ENCODE data around the gene ARL8B. TPM values are rescaled to one million over a fixed set of nuclear protein-coding genes. Genes with fewer than 3 reads are reported as not detected.

The ARL8B gene
- total RNA-seq, 6 donors from 2014 or later: 34.7 to 117 (median 74.2) TPM

DNA sequence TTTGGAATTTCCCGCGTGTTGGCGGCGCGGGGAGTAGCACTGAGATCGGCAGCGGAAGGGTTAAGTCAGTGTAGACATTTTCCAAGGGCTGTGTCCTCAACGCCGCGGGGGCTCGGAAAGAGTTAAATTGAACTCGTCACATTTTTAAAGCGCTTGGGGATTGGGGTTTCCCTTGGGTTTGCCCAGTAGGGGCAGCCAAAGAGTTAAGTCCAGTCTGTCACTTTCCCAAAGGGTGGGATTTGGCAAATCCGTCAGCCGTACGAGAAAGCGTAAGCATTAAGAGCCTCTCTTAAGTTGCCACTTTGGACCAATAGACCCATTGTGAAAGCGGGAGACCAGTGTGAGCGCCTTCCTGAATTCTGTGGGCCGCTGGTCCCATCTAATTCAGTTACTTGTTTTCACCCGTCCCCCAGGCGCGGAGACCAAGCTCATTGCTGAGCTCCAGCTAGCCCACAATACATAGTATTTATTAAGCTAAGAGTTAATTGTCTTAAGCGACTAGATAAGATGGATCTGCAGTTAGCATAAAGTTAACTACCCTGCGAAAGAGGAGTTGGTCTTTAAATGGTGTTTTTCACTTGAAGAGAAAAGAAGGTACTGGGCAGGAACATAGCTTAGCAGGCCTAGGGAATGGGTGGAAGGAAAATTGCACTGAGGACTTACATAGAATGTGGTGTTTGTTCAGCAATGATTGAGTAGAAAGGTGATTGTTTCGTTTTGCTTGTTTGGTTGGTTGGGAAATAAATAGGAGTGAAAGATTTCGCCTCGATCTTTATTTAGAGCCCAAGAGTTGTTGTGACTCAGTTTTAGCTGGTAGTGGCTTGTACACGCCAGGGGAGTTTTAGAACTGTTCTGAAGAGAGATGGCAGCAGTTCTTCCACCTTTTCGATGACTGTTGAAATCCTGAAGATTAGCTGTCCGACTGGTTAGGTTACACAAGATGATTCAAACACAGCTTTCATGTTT lies 932 bp downstream of the ARL8B start:
- Histone ChIP-seq H3K9me3 (no peaks in the 10 kb centered on the region), H3K4me3 (peak overlapping the region; percentile 81 to 89 (median 86)), H3K4me1 (peaks cover 38 to 46% (median 41%) of the 10 kb centered on the region in 4 donors), H3K36me3 (no peaks in the 10 kb centered on the region), H3K27ac (peak overlapping the region; percentile 94 to 98 (median 96)), H3K27me3 (no peaks in the 10 kb centered on the region)
- ATAC-seq (ENCODE audit: low FRiP score in 2 of 2): peak; percentile 85 to 90
- TF ChIP-seq, protein P1, sequence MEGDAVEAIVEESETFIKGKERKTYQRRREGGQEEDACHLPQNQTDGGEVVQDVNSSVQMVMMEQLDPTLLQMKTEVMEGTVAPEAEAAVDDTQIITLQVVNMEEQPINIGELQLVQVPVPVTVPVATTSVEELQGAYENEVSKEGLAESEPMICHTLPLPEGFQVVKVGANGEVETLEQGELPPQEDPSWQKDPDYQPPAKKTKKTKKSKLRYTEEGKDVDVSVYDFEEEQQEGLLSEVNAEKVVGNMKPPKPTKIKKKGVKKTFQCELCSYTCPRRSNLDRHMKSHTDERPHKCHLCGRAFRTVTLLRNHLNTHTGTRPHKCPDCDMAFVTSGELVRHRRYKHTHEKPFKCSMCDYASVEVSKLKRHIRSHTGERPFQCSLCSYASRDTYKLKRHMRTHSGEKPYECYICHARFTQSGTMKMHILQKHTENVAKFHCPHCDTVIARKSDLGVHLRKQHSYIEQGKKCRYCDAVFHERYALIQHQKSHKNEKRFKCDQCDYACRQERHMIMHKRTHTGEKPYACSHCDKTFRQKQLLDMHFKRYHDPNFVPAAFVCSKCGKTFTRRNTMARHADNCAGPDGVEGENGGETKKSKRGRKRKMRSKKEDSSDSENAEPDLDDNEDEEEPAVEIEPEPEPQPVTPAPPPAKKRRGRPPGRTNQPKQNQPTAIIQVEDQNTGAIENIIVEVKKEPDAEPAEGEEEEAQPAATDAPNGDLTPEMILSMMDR (IDR thresholded peaks at IDR 0.05): peak in 1 of 6 experiments; percentile 26
- TF ChIP-seq POLR2A (IDR thresholded peaks at IDR 0.05): peak in 3 of 4 donors; percentile 17 to 53 (median 20)
- peak in 1 of 2 donors; percentile 61 for TF ChIP-seq POLR2AphosphoS5 (IDR thresholded peaks at IDR 0.05)
- TF ChIP-seq EP300 (IDR thresholded peaks at IDR 0.05): peak in 1 of 4 donors; percentile 41
- WGBS, 2 donors: 5 to 6% methylated on average over 31 of the region's 31 CpGs
- peak in 1 of 2 donors; percentile 76 for DNase-seq

DNA sequence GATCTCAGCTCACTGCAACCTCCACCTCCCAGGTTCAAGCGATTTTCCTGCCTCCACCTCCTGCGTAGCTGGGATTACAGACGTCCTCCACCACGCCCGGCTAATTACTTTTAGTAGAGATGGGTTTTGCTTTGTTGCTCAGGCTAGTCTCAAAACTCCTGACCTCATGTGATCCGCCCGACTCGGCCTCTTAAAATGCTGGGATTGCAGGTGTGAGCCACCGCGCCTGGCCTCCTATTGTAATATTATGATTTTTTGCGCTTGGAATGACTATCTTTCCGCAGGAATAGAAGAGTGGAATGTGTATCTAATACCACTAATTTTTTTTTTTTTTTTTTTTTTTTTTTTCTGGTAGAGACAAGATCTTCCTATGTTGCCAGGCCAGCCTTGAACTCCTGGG lies 1.8 kb downstream of the ARL8B start:
- peaks cover 39 to 53% (median 42%) of the 10 kb centered on the region in 4 donors for H3K4me1 ChIP-seq
- peak overlapping the region; percentile 94 to 98 (median 96) for H3K27ac ChIP-seq
- WGBS, 2 donors: 77 to 78% methylated on average over 12 of the region's 12 CpGs
- H3K9me3 ChIP-seq: no peaks in the 10 kb centered on the region
- peak overlapping the region in 3 of 4 donors; percentile 81 to 86 (median 85) for H3K4me3 ChIP-seq
- DNase-seq (no peak), ATAC-seq (ENCODE audit: low FRiP score in 2 of 2) (no peak)
- no peaks in the 10 kb centered on the region for H3K27me3 ChIP-seq
- TF ChIP-seq POLR2AphosphoS5 (IDR thresholded peaks at IDR 0.05) (no peak), POLR2A (IDR thresholded peaks at IDR 0.05) (no peak), EP300 (IDR thresholded peaks at IDR 0.05) (no peak)
- TF ChIP-seq, protein P1 (IDR thresholded peaks at IDR 0.05): no peak
- H3K36me3 ChIP-seq: no peaks in the 10 kb centered on the region

DNA sequence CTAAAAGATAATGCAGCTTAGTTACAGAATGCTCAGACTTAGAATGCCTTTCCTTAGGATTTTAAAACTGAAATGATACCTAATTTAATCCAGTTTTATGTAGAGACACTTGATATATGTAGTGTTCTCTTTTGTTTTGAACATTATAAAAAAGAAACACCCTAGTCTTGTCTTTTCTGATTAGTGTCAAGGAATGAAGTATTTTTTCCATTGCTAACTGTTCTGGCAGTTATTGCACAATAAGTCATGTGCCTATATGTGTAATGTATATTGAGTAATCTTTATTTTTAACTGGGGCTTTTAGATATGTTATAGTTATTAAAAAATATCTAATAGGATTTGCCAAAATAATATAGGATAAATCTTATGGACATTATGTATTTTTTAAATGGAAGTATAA lies 4.5 kb downstream of the ARL8B start:
- Histone ChIP-seq H3K27ac (peak overlapping the region in 1 of 4 donors; percentile 98), H3K36me3 (peaks cover 0 to 3% (median 0%) of the 10 kb centered on the region in 4 donors), H3K4me1 (peaks cover 39 to 66% (median 42%) of the 10 kb centered on the region in 4 donors), H3K9me3 (no peaks in the 10 kb centered on the region), H3K27me3 (no peaks in the 10 kb centered on the region), H3K4me3 (no peak overlapping the region)
- TF ChIP-seq, protein P1 (IDR thresholded peaks at IDR 0.05): no peak
- peak in 1 of 4 donors; percentile 17 for TF ChIP-seq POLR2A (IDR thresholded peaks at IDR 0.05)
- TF ChIP-seq POLR2AphosphoS5 (IDR thresholded peaks at IDR 0.05): no peak
- TF ChIP-seq EP300 (IDR thresholded peaks at IDR 0.05): peak in 1 of 4 donors; percentile 52
- no peak for DNase-seq
- ATAC-seq (ENCODE audit: low FRiP score in 2 of 2): no peak

DNA sequence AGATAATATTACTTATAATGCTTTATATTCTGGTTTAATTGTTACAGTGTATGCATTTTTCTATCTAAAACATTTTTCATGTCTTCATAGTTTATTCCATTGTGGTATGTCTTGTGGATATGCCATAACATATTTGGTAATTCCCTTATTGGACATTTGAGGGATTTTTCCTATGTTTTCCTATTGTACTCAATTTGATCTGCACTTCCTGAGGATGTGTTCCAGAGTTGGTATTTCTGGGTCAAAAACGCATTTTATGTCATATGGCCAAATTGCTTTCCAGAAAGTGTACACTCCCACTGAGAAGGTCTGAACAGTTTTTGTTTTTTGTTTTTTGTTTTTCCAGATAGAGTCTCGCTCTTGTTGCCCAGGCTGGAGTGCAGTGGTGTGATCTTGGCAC lies 6.8 kb downstream of the ARL8B start:
- no peak for TF ChIP-seq POLR2AphosphoS5 (IDR thresholded peaks at IDR 0.05)
- no peak for TF ChIP-seq EP300 (IDR thresholded peaks at IDR 0.05)
- TF ChIP-seq POLR2A (IDR thresholded peaks at IDR 0.05): no peak
- ATAC-seq (ENCODE audit: low FRiP score in 2 of 2) (no peak), DNase-seq (no peak)
- WGBS, 2 donors: 73% methylated on average over 2 of the region's 2 CpGs
- no peak overlapping the region for H3K27ac ChIP-seq
- H3K36me3 ChIP-seq: peaks cover 0 to 3% (median 0%) of the 10 kb centered on the region in 4 donors
- H3K4me1 ChIP-seq: peaks cover 39 to 66% (median 44%) of the 10 kb centered on the region in 4 donors
- H3K9me3 ChIP-seq: no peaks in the 10 kb centered on the region
- no peak overlapping the region for H3K4me3 ChIP-seq
- no peaks in the 10 kb centered on the region for H3K27me3 ChIP-seq

DNA sequence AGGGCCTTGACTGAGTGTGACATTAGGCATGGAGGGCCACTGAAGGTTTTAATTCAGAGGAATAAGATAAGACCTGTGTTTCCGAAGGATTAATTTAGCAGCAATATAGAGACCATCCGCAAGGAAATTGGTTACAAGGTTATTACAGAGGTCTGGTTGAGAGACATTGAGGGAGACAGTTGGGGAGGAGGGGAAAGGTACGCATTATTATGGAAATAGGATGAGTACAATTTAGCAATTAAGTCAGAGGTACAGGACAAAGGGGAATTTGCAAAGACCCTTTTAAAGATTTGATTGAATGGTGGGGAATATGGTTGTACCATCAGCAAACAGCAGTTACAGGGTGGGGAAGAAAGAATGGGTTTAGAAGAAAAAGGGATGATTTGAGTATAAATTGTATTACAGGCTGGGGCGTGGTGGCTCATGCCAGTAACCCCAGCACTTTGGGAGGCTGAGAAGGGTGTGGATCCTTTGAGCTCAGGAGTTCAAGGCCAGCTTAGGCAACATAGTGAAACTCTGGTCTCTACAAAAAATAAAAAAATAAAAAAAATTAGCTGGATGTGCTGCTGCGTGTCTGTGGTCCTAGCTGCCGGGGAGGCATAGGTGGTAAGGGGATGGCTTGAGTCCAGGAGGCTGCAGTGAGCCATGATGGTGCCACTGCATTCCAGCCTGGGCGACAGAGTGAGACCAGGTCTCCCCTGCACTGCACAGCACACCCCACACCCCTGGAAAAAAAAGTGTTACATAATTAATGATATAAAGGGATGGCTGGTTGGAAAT lies 11.3 kb downstream of the ARL8B start:
- no peaks in the 10 kb centered on the region for H3K27me3 ChIP-seq
- DNase-seq (no peak), ATAC-seq (ENCODE audit: low FRiP score in 2 of 2) (no peak)
- peaks cover 32 to 63% (median 37%) of the 10 kb centered on the region in 4 donors for H3K4me1 ChIP-seq
- WGBS, 2 donors: 85 to 88% methylated on average over 7 of the region's 7 CpGs
- H3K4me3 ChIP-seq: no peak overlapping the region
- H3K27ac ChIP-seq: no peak overlapping the region
- TF ChIP-seq EP300 (IDR thresholded peaks at IDR 0.05) (no peak), POLR2A (IDR thresholded peaks at IDR 0.05) (no peak), POLR2AphosphoS5 (IDR thresholded peaks at IDR 0.05) (no peak)
- TF ChIP-seq, protein P1 (IDR thresholded peaks at IDR 0.05): no peak
- peaks cover 0 to 3% (median 0%) of the 10 kb centered on the region in 4 donors for H3K36me3 ChIP-seq
- H3K9me3 ChIP-seq: no peaks in the 10 kb centered on the region

Measured in upper lobe of left lung (tissue), 6 donors.